Stomach (tissue), 9 donors: ENCODE results near the gene IFNLR1. TPM values are rescaled to one million over a fixed set of nuclear protein-coding genes. Genes with fewer than 3 reads are reported as not detected.

Experiments
- DNase-seq, 2 donors: peaks; one replicate each; pipeline versions ENCODE4 v3.0.0 to v3.0.0-alpha.2; 2013 to 2019
- H3K27ac ChIP-seq, 5 donors: fragments of 200-600 bp in 4 of 5; sonication (generic) in 4 of 5; one replicate each; pipeline ENCODE4 v1.5.1; 2013 to 2019; ENCODE audit warnings: mild to moderate bottlenecking in 1 of 5, moderate library complexity in 1 of 5
- H3K27me3 ChIP-seq, 3 donors: fragments of 200-600 bp; sonication (generic); one replicate each; pipeline ENCODE4 v1.5.1; 2017 to 2019; ENCODE audit warnings: mixed run types in 1 of 3
- H3K36me3 ChIP-seq, 4 donors: fragments of 200-600 bp; sonication (generic); 1 replicate in 3 of 4; 2 replicates in 1 of 4; pipeline ENCODE4 v1.5.1; 2016 to 2019
- H3K4me1 ChIP-seq, 4 donors: fragments of 200-600 bp; sonication (generic); one replicate each; pipeline ENCODE4 v1.5.1; 2016 to 2019
- H3K4me3 ChIP-seq, 4 donors: fragments of 200-600 bp; sonication (generic) in 3 of 4; one replicate each; pipeline ENCODE4 v1.5.1; 2016 to 2019; ENCODE audit warnings: mild to moderate bottlenecking in 1 of 4
- H3K9me3 ChIP-seq, 4 donors: fragments of 200-600 bp; sonication (generic); one replicate each; pipeline ENCODE4 v1.5.1; 2016 to 2019
- EP300 ChIP-seq: sonication (generic); formaldehyde crosslinking; IDR thresholded peaks from one replicate; pipeline ENCODE4 v1.6.1; 2017; ENCODE audit warnings: antibody characterized with exemption
- POLR2A ChIP-seq, 4 donors: fragments of 450-650 bp; IDR thresholded peaks; one replicate each; pipeline ENCODE4 v1.6.1; 2016; ENCODE audit warnings: antibody characterized with exemption in 4 of 4, control low read depth in 2 of 4, mild to moderate bottlenecking in 1 of 4, moderate library complexity in 1 of 4
- POLR2AphosphoS5 ChIP-seq, 3 donors: sonication (generic); formaldehyde crosslinking; IDR thresholded peaks; one replicate each; pipeline ENCODE4 v1.6.1; 2016; ENCODE audit warnings: antibody characterized with exemption in 3 of 3
- WGBS, 5 donors: extraction: QIAGEN DNeasy Blood & Tissue Kit in 3 of 5; methylation state at CpG; one replicate each; pipeline versions ENCODE4 v1.1.5 to v1.1.7; 2013 to 2018; 5-methylcytosine and 5-hydroxymethylcytosine counted together
- intact Hi-C: fragments of 100-400 bp; cut with DNase I; formaldehyde crosslinking; loops from one replicate; pipeline ENCODE4 v1.15.1; 2023; ENCODE audit warnings: low total_unique reads
- polyA plus RNA-seq, 3 donors: library from polyadenylated mRNA; stranded (reverse); fragments of 200-250 nt; gene quantifications; one replicate each; pipeline ENCODE4 v1.2.3, GENCODE V29; 2013
- total RNA-seq, 5 donors: library from RNA; depleted of rRNA; stranded (reverse); fragments of >200 nt; gene quantifications; one replicate each; pipeline versions ENCODE4 v1.1.0 to v1.2.3, GENCODE V29; 2014 to 2016
- TF ChIP-seq, protein P1 (sequence below), 7 experiments: fragments of 450-650 bp in 4 of 7; fragments of 200-600 bp in 3 of 7; sonication (generic) in 3 of 7; IDR thresholded peaks; one replicate each; pipeline ENCODE4 v1.5.1; 2016 to 2019; ENCODE audit warnings: antibody characterized with exemption in 7 of 7, control low read depth in 2 of 7, mild to moderate bottlenecking in 1 of 7
- donor health status: healthy with polysubstance abuse.
- donor health status: Bipolar disorder and iron deficiency.
- donor health status: healthy.

IFNLR1 gene
- total and polyA plus RNA-seq, 8 donors, result 0.31 to 6.1 (median 1.1) TPM; not detected in 1

DNA sequence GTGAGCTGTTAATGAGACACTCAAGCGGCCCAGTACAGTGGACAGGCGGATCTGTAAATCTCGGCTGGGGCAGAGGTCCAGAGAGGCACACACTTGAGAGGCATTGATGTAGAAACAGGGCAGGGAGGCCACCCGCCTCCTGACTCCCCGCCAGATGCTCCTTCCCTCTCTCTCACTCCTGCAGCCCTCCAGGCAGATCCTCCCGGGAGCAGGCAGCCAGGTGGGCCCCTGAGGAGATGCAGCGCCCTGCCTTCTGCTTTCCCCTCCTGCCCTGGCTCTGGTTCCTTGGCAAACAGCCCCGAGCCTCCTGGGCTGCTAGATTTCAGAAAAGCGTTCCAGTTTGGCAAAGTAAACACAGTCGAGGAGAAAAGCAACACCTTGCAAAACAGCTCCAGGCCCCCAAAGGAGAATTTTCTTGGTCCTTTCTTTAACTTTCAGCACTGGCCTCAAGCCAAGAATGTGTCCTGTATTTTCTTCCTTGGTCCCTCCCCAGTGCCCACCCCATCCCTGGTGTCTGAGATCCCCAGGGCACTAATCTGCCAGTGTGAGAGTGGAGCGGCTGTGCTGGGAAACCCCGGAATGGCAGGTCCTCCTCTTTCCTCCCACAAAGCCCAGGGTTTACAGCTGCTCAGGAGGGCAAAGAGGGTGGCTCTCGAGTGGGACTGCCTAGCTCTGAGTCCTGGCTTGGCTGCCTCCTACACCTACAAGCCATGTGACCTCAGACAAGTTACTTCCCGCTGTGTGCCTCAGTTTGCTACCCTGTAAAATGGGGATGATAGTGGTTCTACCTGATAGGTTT lies 29.4 kb upstream of the IFNLR1 start:
- Histone ChIP-seq H3K9me3 (no peaks in the 10 kb centered on the region), H3K4me1 (peaks cover 0 to 8% (median 7%) of the 10 kb centered on the region in 4 donors), H3K4me3 (no peak overlapping the region), H3K27me3 (peaks cover 0 to 43% (median 14%) of the 10 kb centered on the region in 3 donors), H3K36me3 (no peaks in the 10 kb centered on the region), H3K27ac (no peak overlapping the region)
- intact Hi-C loops, result no loop called here
- no peak for TF ChIP-seq EP300
- TF ChIP-seq, protein P1, sequence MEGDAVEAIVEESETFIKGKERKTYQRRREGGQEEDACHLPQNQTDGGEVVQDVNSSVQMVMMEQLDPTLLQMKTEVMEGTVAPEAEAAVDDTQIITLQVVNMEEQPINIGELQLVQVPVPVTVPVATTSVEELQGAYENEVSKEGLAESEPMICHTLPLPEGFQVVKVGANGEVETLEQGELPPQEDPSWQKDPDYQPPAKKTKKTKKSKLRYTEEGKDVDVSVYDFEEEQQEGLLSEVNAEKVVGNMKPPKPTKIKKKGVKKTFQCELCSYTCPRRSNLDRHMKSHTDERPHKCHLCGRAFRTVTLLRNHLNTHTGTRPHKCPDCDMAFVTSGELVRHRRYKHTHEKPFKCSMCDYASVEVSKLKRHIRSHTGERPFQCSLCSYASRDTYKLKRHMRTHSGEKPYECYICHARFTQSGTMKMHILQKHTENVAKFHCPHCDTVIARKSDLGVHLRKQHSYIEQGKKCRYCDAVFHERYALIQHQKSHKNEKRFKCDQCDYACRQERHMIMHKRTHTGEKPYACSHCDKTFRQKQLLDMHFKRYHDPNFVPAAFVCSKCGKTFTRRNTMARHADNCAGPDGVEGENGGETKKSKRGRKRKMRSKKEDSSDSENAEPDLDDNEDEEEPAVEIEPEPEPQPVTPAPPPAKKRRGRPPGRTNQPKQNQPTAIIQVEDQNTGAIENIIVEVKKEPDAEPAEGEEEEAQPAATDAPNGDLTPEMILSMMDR (IDR thresholded peaks at IDR 0.05), result no peak
- no peak for TF ChIP-seq POLR2A (IDR thresholded peaks at IDR 0.05)
- no peak for TF ChIP-seq POLR2AphosphoS5 (IDR thresholded peaks at IDR 0.05)
- 18 to 37% (median 20%) methylated on average over 13 to 14 of the region's 14 CpGs for WGBS, 5 donors
- peak; percentile 33 to 61 for DNase-seq

GRCh38 chr1:24215226-24215814 lies 28.2 kb upstream of the IFNLR1 start:
- 80 to 91% (median 88%) methylated on average over 6 of the region's 6 CpGs for WGBS, 5 donors
- no peaks in the 10 kb centered on the region for H3K36me3 ChIP-seq
- no peak for DNase-seq
- H3K9me3 ChIP-seq, result no peaks in the 10 kb centered on the region
- H3K4me1 ChIP-seq, result peaks cover 0 to 8% (median 7%) of the 10 kb centered on the region in 4 donors
- no peak for TF ChIP-seq EP300
- no peak for TF ChIP-seq POLR2AphosphoS5 (IDR thresholded peaks at IDR 0.05)
- TF ChIP-seq, protein P1 (IDR thresholded peaks at IDR 0.05), result no peak
- TF ChIP-seq POLR2A (IDR thresholded peaks at IDR 0.05), result no peak
- no peak overlapping the region for H3K27ac ChIP-seq
- intact Hi-C loops, result no loop called here
- peaks cover 0 to 43% (median 14%) of the 10 kb centered on the region in 3 donors for H3K27me3 ChIP-seq
- H3K4me3 ChIP-seq, result no peak overlapping the region

DNA sequence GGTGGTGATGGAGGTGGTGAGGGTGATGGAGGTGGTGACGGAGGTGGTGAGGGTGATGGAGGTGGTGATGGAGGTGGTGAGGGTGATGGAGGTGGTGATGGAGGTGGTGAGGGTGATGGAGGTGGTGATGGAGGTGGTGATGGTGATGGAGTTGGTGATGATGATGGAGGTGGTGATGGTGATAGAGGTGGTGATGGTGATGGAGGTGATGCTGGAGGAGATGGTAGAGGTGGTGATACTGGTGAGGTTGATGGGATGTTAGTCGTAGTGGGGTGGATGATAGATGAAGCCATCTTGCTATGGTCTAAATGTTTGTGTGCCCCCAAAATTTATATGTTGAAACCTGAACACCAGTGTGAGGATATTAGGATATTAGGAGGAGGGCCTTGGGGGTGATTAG lies 25.3 kb upstream of the IFNLR1 start:
- H3K4me3 ChIP-seq, result no peak overlapping the region
- H3K27ac ChIP-seq, result no peak overlapping the region
- 53 to 100% (median 92%) methylated on average over 1 to 2 of the region's 2 CpGs for WGBS, 5 donors
- H3K36me3 ChIP-seq, result no peaks in the 10 kb centered on the region
- TF ChIP-seq POLR2AphosphoS5 (IDR thresholded peaks at IDR 0.05), result no peak
- TF ChIP-seq, protein P1 (IDR thresholded peaks at IDR 0.05), result no peak
- H3K27me3 ChIP-seq, result peaks cover 0 to 30% (median 14%) of the 10 kb centered on the region in 3 donors
- peaks cover 0 to 8% (median 7%) of the 10 kb centered on the region in 4 donors for H3K4me1 ChIP-seq
- no peak for DNase-seq
- intact Hi-C loops, result no loop called here
- H3K9me3 ChIP-seq, result no peaks in the 10 kb centered on the region

- 54 to 74% (median 66%) methylated on average over 9 to 10 of the region's 10 CpGs for WGBS, 5 donors
- peaks cover 0 to 18% (median under 1%) of the 10 kb centered on the region in 3 donors for H3K27me3 ChIP-seq
- no peak overlapping the region for H3K27ac ChIP-seq
- no peaks in the 10 kb centered on the region for H3K4me1 ChIP-seq
- H3K4me3 ChIP-seq, result no peak overlapping the region
- intact Hi-C loops, result no loop called here
- H3K36me3 ChIP-seq, result no peaks in the 10 kb centered on the region
- DNase-seq, result no peak
- no peaks in the 10 kb centered on the region for H3K9me3 ChIP-seq
- no peak for TF ChIP-seq POLR2AphosphoS5 (IDR thresholded peaks at IDR 0.05)
- TF ChIP-seq, protein P1 (IDR thresholded peaks at IDR 0.05), result no peak
Measured at GRCh38 chr1:24210195-24210627, 23.1 kb upstream of the IFNLR1 start.
